ENCODE data around the gene FSD1L. TPM values are rescaled to one million over a fixed set of nuclear protein-coding genes. Genes with fewer than 3 reads are reported as not detected.
A peak's percentile ranks its signal among the peaks of the same experiment; 100 is the strongest.

Gene FSD1L
- total and polyA plus RNA-seq, 3 donors from 2014 or later = 9.1 to 12.2 (median 9.4) TPM

- Histone ChIP-seq H3K27ac (no peak overlapping the region), H3K4me3 (no peak overlapping the region), H3K4me1 (no peaks in the 10 kb centered on the region), H3K36me3 (ENCODE audit: low read depth, missing control alignments) (no peaks in the 10 kb centered on the region), H3K9me3 (no peaks in the 10 kb centered on the region), H3K27me3 (no peaks in the 10 kb centered on the region)
- TF ChIP-seq CTCF (IDR thresholded peaks at IDR 0.05) (no peak), POLR2A (IDR thresholded peaks at IDR 0.05) (no peak)
- no peak for DNase-seq
- WGBS, 2 donors = 82 to 88% methylated on average over 3 of the region's 3 CpGs
- intact Hi-C loops (cut with DNase I; ENCODE audit: low total_unique reads) = no loop called here
These were observed 83.7 kb downstream of the FSD1L start for GRCh38 chr9:105531530-105531929.

- no peaks in the 10 kb centered on the region for H3K27me3 ChIP-seq
- 88 to 94% methylated on average over 3 of the region's 3 CpGs for WGBS, 2 donors
- no peaks in the 10 kb centered on the region for H3K36me3 ChIP-seq (ENCODE audit: low read depth, missing control alignments)
- H3K4me3 ChIP-seq = no peak overlapping the region
- H3K9me3 ChIP-seq = no peaks in the 10 kb centered on the region
- intact Hi-C loops (cut with DNase I; ENCODE audit: low total_unique reads) = no loop called here
- no peaks in the 10 kb centered on the region for H3K4me1 ChIP-seq
- no peak for DNase-seq
- TF ChIP-seq CTCF (IDR thresholded peaks at IDR 0.05) (no peak), POLR2A (IDR thresholded peaks at IDR 0.05) (no peak)
- H3K27ac ChIP-seq = no peak overlapping the region
These were observed 88.3 kb downstream of the FSD1L start for GRCh38 chr9:105535920-105536668.

GRCh38 chr9:105539452-105539851 is 91.6 kb downstream of the FSD1L start:
- TF ChIP-seq CTCF (IDR thresholded peaks at IDR 0.05) (no peak), POLR2A (IDR thresholded peaks at IDR 0.05) (no peak)
- H3K36me3 ChIP-seq (ENCODE audit: low read depth, missing control alignments) = no peaks in the 10 kb centered on the region
- no peaks in the 10 kb centered on the region for H3K4me1 ChIP-seq
- no peak overlapping the region for H3K4me3 ChIP-seq
- 92 to 96% methylated on average over 1 of the region's 1 CpG for WGBS, 2 donors
- DNase-seq = no peak
- no peak overlapping the region for H3K27ac ChIP-seq
- H3K9me3 ChIP-seq = no peaks in the 10 kb centered on the region
- no peaks in the 10 kb centered on the region for H3K27me3 ChIP-seq
- intact Hi-C loops (cut with DNase I; ENCODE audit: low total_unique reads) = no loop called here

- Histone ChIP-seq H3K27me3 (no peaks in the 10 kb centered on the region), H3K9me3 (no peaks in the 10 kb centered on the region), H3K4me1 (no peaks in the 10 kb centered on the region), H3K27ac (no peak overlapping the region), H3K4me3 (no peak overlapping the region), H3K36me3 (ENCODE audit: low read depth, missing control alignments) (no peaks in the 10 kb centered on the region)
- TF ChIP-seq CTCF (IDR thresholded peaks at IDR 0.05) = no peak
- no peak for TF ChIP-seq POLR2A (IDR thresholded peaks at IDR 0.05)
- WGBS, 2 donors = 95 to 100% methylated on average over 3 of the region's 3 CpGs
- no peak for DNase-seq
- intact Hi-C loops (cut with DNase I; ENCODE audit: low total_unique reads) = no loop called here
These were observed 94.0 kb downstream of the FSD1L start for GRCh38 chr9:105541838-105542237.

- TF ChIP-seq POLR2A (IDR thresholded peaks at IDR 0.05) (no peak), CTCF (IDR thresholded peaks at IDR 0.05) (no peak)
- no peak overlapping the region for H3K27ac ChIP-seq
- H3K4me1 ChIP-seq = peaks cover 7% of the 10 kb centered on the region
- no peaks in the 10 kb centered on the region for H3K27me3 ChIP-seq
- H3K4me3 ChIP-seq = no peak overlapping the region
- no peaks in the 10 kb centered on the region for H3K9me3 ChIP-seq
- DNase-seq = peak; percentile 20
- WGBS, 2 donors = 43 to 51% methylated on average over 10 of the region's 10 CpGs
- no peaks in the 10 kb centered on the region for H3K36me3 ChIP-seq (ENCODE audit: low read depth, missing control alignments)
- intact Hi-C loops (cut with DNase I; ENCODE audit: low total_unique reads) = no loop called here
These were observed 106.2 kb downstream of the FSD1L start for GRCh38 chr9:105554042-105554441.

Data from testis (tissue), 3 donors.